GM23248 (cell line): ENCODE measurements around the gene OMD.

Source experiments
- EZH2 ChIP-seq: fragments of 200-600 bp; sonication (generic); IDR thresholded peaks from 2 replicates; pipeline ENCODE4 v1.6.1; 2018; ENCODE audit warnings: antibody characterized with exemption, mild to moderate bottlenecking; ENCODE audit not compliant: insufficient read depth, poor library complexity, severe bottlenecking
- EZH2phosphoT487 ChIP-seq: fragments of 200-600 bp; sonication (generic); IDR thresholded peaks from 2 replicates; pipeline ENCODE4 v1.6.1; 2018; ENCODE audit warnings: antibody characterized with exemption, moderate library complexity, mild to moderate bottlenecking, low read depth; ENCODE audit not compliant: insufficient read depth

DNA sequence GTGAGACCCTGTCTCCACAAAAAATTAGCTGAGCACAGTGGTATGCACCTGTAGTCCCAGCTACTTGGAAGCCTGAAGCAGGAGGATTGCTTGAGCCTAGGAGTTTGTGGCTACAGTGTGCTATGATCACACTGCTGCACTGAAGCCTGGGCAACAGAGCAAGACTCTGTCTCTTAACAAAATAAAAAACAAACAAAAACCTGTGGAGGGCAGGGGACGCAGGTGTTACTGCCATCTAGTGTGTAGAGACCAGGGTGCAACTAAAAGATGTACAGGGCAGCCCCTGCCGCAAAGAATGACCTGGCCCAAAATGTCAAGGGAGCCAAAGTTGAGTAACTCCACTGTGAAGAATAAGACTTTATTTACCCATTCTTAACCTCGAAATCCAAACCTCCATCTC is 30.9 kb upstream of the OMD start:
- no peak for TF ChIP-seq EZH2phosphoT487
- TF ChIP-seq EZH2: no peak
